Natural killer cell (primary cell): Measurements from ENCODE around the gene CEP89. TPM values are rescaled to one million over a fixed set of nuclear protein-coding genes. Genes with fewer than 3 reads are reported as not detected.

Experiments
- ATAC-seq, 3 donors: fragments of 150-1000 bp in 2 of 3; fragments of 200-7000 bp in 1 of 3; cut with Tn5 transposase; 1 replicate in 1 of 3; 2 replicates in 2 of 3; pipeline ENCODE4 v1.10.0; 2021; ENCODE audit warnings: mild to moderate bottlenecking in 2 of 3, moderate library complexity in 2 of 3
- DNase-seq, 2 donors: peaks; one replicate each; pipeline versions ENCODE4 v3.0.0 to v3.0.0-alpha.2; 2013 to 2021; ENCODE audit warnings: mixed read lengths in 1 of 2
- H3K27ac ChIP-seq: one replicate; pipeline ENCODE4 v1.5.1; 2013; ENCODE audit warnings: mild to moderate bottlenecking, low read length
- H3K27me3 ChIP-seq: one replicate; pipeline ENCODE4 v1.6.1; 2013; ENCODE audit warnings: low read length; ENCODE audit not compliant: control insufficient read depth, insufficient read depth
- H3K36me3 ChIP-seq: one replicate; pipeline ENCODE4 v1.6.1; 2013; ENCODE audit warnings: low read length; ENCODE audit not compliant: control insufficient read depth, insufficient read depth
- H3K4me1 ChIP-seq: one replicate; pipeline ENCODE4 v1.6.1; 2013; ENCODE audit warnings: low read length; ENCODE audit not compliant: control insufficient read depth, insufficient read depth
- H3K4me3 ChIP-seq: one replicate; pipeline ENCODE4 v1.5.1; 2013; ENCODE audit warnings: low read length
- H3K9me3 ChIP-seq: one replicate; pipeline ENCODE4 v1.6.1; 2013; ENCODE audit warnings: low read length; ENCODE audit not compliant: control insufficient read depth, insufficient read depth
- H3K27ac Mint-ChIP-seq, 2 donors: one replicate each; pipeline ENCODE4 v1.8.0; 2022; ENCODE audit warnings: mild to moderate bottlenecking in 2 of 2, mixed read lengths in 2 of 2, moderate library complexity in 1 of 2
- H3K27me3 Mint-ChIP-seq, 2 donors: one replicate each; pipeline ENCODE4 v1.8.0; 2022; ENCODE audit warnings: low read depth in 2 of 2, mixed read lengths in 2 of 2
- H3K36me3 Mint-ChIP-seq: one replicate; pipeline ENCODE4 v1.8.0; 2022; ENCODE audit warnings: mixed read lengths
- H3K4me1 Mint-ChIP-seq, 2 donors: one replicate each; pipeline ENCODE4 v1.8.0; 2022; ENCODE audit warnings: mixed read lengths in 2 of 2
- H3K4me3 Mint-ChIP-seq: one replicate; pipeline ENCODE4 v1.8.0; 2022; ENCODE audit warnings: mild to moderate bottlenecking, moderate library complexity, mixed read lengths
- H3K9me3 Mint-ChIP-seq, 2 donors: one replicate each; pipeline ENCODE4 v1.8.0; 2022; ENCODE audit warnings: mixed read lengths in 2 of 2
- WGBS: methylation state at CpG from one replicate; pipeline ENCODE4 v1.1.7; 2013; ENCODE audit warnings: missing lambda C conversion rate; ENCODE audit not compliant: insufficient coverage; 5-methylcytosine and 5-hydroxymethylcytosine counted together
- intact Hi-C: fragments of 100-400 bp; cut with micrococcal nuclease; formaldehyde crosslinking; loops from one replicate; pipeline ENCODE4 v1.14.2; 2022
- total RNA-seq, 4 donors: library from RNA; stranded (reverse); fragments of 120-200 nt in 1 of 4; gene quantifications; one replicate each; pipeline versions ENCODE4 v1.2.3 to v1.2.4, GENCODE V29; 2013 to 2022
- TF ChIP-seq, protein P1 (sequence below): fragments of 200-600 bp; IDR thresholded peaks from one replicate; pipeline ENCODE4 v1.8.0; 2022; ENCODE audit warnings: antibody characterized with exemption

CEP89 gene
- total RNA-seq, 3 donors from 2014 or later (not counting 1 experiment from before 2014, with no cell fraction given): 7.6 to 12.0 (median 10.3) TPM

DNA sequence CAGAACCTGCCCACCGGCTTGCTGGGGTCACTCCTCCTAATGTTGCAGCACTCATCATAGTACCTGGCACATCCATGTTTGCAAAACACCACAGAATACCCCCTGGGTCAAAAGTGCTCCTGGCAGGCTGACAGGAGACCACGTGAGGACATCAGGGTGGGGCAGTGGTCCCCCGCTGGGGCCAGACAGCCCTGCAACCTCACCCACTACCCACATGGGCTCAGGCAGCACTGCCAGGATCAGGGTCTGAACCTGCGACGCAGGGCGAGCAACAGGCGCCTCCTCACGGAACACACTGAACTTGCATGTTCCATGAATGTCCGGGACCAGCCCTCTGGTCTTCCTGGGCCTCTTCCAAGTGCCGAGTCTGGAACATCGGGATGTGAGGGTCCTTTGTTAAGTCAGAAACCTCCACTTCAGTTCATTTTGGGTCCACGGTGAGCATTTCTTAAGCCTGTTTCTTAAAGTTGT is 100.7 kb downstream of the CEP89 start:
- 85% methylated on average over 12 of the region's 12 CpGs for WGBS
- Mint-ChIP-seq H3K27ac (no peak overlapping the region), H3K9me3 (no peaks in the 10 kb centered on the region), H3K4me1 (no peaks in the 10 kb centered on the region), H3K27me3 (no peaks in the 10 kb centered on the region), H3K36me3 (no peaks in the 10 kb centered on the region), H3K4me3 (no peak overlapping the region)
- Histone ChIP-seq H3K36me3 (no peaks in the 10 kb centered on the region), H3K27me3 (no peaks in the 10 kb centered on the region), H3K4me1 (no peaks in the 10 kb centered on the region), H3K27ac (no peak overlapping the region), H3K4me3 (no peak overlapping the region), H3K9me3 (no peaks in the 10 kb centered on the region)
- TF ChIP-seq, protein P1, sequence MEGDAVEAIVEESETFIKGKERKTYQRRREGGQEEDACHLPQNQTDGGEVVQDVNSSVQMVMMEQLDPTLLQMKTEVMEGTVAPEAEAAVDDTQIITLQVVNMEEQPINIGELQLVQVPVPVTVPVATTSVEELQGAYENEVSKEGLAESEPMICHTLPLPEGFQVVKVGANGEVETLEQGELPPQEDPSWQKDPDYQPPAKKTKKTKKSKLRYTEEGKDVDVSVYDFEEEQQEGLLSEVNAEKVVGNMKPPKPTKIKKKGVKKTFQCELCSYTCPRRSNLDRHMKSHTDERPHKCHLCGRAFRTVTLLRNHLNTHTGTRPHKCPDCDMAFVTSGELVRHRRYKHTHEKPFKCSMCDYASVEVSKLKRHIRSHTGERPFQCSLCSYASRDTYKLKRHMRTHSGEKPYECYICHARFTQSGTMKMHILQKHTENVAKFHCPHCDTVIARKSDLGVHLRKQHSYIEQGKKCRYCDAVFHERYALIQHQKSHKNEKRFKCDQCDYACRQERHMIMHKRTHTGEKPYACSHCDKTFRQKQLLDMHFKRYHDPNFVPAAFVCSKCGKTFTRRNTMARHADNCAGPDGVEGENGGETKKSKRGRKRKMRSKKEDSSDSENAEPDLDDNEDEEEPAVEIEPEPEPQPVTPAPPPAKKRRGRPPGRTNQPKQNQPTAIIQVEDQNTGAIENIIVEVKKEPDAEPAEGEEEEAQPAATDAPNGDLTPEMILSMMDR: no peak
- intact Hi-C loops: no loop called here
- ATAC-seq: no peak
- no peak for DNase-seq

DNA sequence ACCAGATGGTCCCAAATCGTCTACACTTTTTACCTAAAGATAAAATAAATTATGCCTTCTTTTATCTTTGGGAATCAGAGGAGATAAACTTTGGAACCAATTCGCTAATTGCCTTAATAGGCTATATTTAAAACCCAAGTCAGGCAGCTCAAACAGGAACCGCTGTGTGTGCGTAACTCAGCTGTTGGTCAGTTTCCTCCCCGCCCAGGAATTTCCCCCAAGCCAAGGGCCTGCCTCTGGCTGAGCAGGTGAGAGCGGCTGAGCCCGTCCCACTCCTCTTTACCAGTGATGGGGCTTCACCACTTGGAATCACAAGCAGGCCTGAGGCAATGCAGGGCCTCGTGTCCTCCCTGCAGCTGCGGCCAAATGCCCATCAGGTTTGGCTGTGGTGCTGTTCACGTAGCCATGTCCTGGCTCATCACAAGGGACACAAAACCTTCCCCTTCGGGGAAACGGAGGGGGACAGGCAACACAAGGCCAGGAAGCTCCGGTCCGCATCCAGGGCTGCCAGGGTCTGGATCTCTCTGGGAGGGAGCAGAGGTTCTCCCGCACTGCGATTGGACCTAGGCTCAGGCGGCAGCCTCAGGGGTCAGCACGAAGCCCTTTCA is 101.7 kb downstream of the CEP89 start:
- DNase-seq (no peak), ATAC-seq (no peak)
- Histone ChIP-seq H3K36me3 (no peaks in the 10 kb centered on the region), H3K4me1 (no peaks in the 10 kb centered on the region), H3K27ac (no peak overlapping the region), H3K9me3 (no peaks in the 10 kb centered on the region), H3K27me3 (no peaks in the 10 kb centered on the region), H3K4me3 (no peak overlapping the region)
- TF ChIP-seq, protein P1: no peak
- no peaks in the 10 kb centered on the region for H3K36me3 Mint-ChIP-seq
- 84% methylated on average over 17 of the region's 18 CpGs for WGBS
- intact Hi-C loops: no loop called here
- no peak overlapping the region for H3K27ac Mint-ChIP-seq
- H3K9me3 Mint-ChIP-seq: no peaks in the 10 kb centered on the region
- no peaks in the 10 kb centered on the region for H3K4me1 Mint-ChIP-seq
- no peak overlapping the region for H3K4me3 Mint-ChIP-seq
- no peaks in the 10 kb centered on the region for H3K27me3 Mint-ChIP-seq

DNA sequence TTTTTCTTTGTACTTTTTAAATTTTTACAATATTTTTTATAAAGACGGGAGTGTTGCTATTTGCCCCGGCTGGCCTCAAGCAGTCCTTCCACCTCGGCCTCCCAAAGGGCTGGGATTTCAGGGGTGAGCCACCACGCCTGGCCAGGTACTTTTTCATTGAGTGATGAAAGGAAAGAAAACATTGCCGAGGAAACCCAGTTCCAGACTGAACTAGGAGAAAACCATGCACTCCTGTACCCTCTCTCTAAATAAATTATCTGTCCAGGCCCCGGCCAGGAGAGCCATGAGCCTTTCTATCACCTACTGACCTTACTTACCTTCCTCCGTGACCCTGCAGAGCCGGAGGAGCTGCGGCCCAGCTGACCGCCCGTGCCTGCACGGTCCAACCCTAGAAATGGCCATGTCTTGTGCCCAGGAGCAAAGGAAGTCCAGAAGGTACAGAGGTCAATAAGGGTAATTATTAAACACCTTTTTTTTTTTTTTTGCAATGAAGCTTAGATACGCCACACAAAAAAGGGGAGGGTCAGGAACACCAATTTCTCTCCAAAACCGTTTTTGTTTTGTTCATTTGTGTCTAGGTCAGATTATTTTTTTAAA is 102.3 kb downstream of the CEP89 start, which contains the start of gene SLC7A9:
TSS of gene SLC7A9 (minus strand) at position 399 of the 597 bp plus-strand sequence. CDS start 1,233 bp downstream, outside the sequence.
- no peak within 1 kb of the TSS for H3K4me3 Mint-ChIP-seq
- ATAC-seq (no peak), DNase-seq (no peak)
- Histone ChIP-seq H3K36me3 (no peaks in the 10 kb centered on the region), H3K4me3 (no peak within 1 kb of the TSS), H3K4me1 (no peaks in the 10 kb centered on the region), H3K27me3 (no peaks in the 10 kb centered on the region), H3K27ac (no peak within 1 kb of the TSS), H3K9me3 (no peaks in the 10 kb centered on the region)
- intact Hi-C loops: no loop called here
- no peaks in the 10 kb centered on the region for H3K36me3 Mint-ChIP-seq
- no peak within 1 kb of the TSS for H3K27ac Mint-ChIP-seq
- H3K9me3 Mint-ChIP-seq: no peaks in the 10 kb centered on the region
- TF ChIP-seq, protein P1: no peak
- no peaks in the 10 kb centered on the region for H3K4me1 Mint-ChIP-seq
- no peaks in the 10 kb centered on the region for H3K27me3 Mint-ChIP-seq
- 92% methylated on average over 12 of the region's 14 CpGs for WGBS
